ENCODE results near the gene RBBP8NL.

Gene RBBP8NL

GRCh38 chr20:62427172-62428001, at the start of gene RBBP8NL:
RBBP8NL (minus strand) TSS chr20:62427539; CDS start chr20:62419647, 7,892 bp downstream.
- no peak for DNase-seq (ENCODE audit: low read depth in 2 of 2)

GRCh38 chr20:62476056-62476838, 48.9 kb upstream of the RBBP8NL start:
- no peak for DNase-seq (ENCODE audit: low read depth in 2 of 2)

GRCh38 chr20:62475772-62476055, 48.4 kb upstream of the RBBP8NL start, which contains the start of gene GATA5:
GATA5 (minus strand) TSS chr20:62475995; CDS start chr20:62475521, 474 bp downstream.
- DNase-seq (ENCODE audit: low read depth in 2 of 2), result no peak

- DNase-seq (ENCODE audit: low read depth in 2 of 2), result no peak
Measured at GRCh38 chr20:62475027-62475771, 47.9 kb upstream of the RBBP8NL start.

GRCh38 chr20:62474604-62475026, 47.3 kb upstream of the RBBP8NL start:
- no peak for DNase-seq (ENCODE audit: low read depth in 2 of 2)

- DNase-seq (ENCODE audit: low read depth in 2 of 2), result no peak
Measured at GRCh38 chr20:62473717-62474603, 46.6 kb upstream of the RBBP8NL start.

- no peak for DNase-seq (ENCODE audit: low read depth in 2 of 2)
Measured at GRCh38 chr20:62472941-62473585, 45.7 kb upstream of the RBBP8NL start.

- DNase-seq (ENCODE audit: low read depth in 2 of 2), result no peak
Measured at GRCh38 chr20:62472138-62472940, 45.0 kb upstream of the RBBP8NL start.

GRCh38 chr20:62470459-62470858, 43.1 kb upstream of the RBBP8NL start:
- DNase-seq (ENCODE audit: low read depth in 2 of 2), result no peak

- no peak for DNase-seq (ENCODE audit: low read depth in 2 of 2)
Measured at GRCh38 chr20:62470001-62470400, 42.7 kb upstream of the RBBP8NL start.

GRCh38 chr20:62469352-62469751, 42.0 kb upstream of the RBBP8NL start:
- no peak for DNase-seq (ENCODE audit: low read depth in 2 of 2)

GRCh38 chr20:62466806-62467537, 39.6 kb upstream of the RBBP8NL start:
- DNase-seq (ENCODE audit: low read depth in 2 of 2), result no peak

GRCh38 chr20:62466072-62466760, 38.9 kb upstream of the RBBP8NL start:
- DNase-seq (ENCODE audit: low read depth in 2 of 2), result no peak

- no peak for DNase-seq (ENCODE audit: low read depth in 2 of 2)
Measured at GRCh38 chr20:62464990-62465389, 37.7 kb upstream of the RBBP8NL start.

- DNase-seq (ENCODE audit: low read depth in 2 of 2), result no peak
Measured at GRCh38 chr20:62464425-62464770, 37.1 kb upstream of the RBBP8NL start.

- no peak for DNase-seq (ENCODE audit: low read depth in 2 of 2)
Measured at GRCh38 chr20:62463651-62464424, 36.5 kb upstream of the RBBP8NL start.

- DNase-seq (ENCODE audit: low read depth in 2 of 2), result no peak
Measured at GRCh38 chr20:62462976-62463592, 35.7 kb upstream of the RBBP8NL start.

All from activated CD4-positive, alpha-beta T cell treated with anti-CD3 and anti-CD28 coated beads for 24 hours (primary cell).